NCI-H2227 (cell line): Measurements from ENCODE around the gene MAGEA4.

Experiments used
- DNase-seq: peaks from one replicate; lab custom pipeline; 2025; ENCODE audit not compliant: unreplicated experiment; lab: John Stamatoyannopoulos, UW

MAGEA4 gene

DNA sequence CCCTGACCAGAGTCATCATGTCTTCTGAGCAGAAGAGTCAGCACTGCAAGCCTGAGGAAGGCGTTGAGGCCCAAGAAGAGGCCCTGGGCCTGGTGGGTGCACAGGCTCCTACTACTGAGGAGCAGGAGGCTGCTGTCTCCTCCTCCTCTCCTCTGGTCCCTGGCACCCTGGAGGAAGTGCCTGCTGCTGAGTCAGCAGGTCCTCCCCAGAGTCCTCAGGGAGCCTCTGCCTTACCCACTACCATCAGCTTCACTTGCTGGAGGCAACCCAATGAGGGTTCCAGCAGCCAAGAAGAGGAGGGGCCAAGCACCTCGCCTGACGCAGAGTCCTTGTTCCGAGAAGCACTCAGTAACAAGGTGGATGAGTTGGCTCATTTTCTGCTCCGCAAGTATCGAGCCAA is 11.0 kb downstream of the MAGEA4 start:
- DNase-seq: no peak

DNA sequence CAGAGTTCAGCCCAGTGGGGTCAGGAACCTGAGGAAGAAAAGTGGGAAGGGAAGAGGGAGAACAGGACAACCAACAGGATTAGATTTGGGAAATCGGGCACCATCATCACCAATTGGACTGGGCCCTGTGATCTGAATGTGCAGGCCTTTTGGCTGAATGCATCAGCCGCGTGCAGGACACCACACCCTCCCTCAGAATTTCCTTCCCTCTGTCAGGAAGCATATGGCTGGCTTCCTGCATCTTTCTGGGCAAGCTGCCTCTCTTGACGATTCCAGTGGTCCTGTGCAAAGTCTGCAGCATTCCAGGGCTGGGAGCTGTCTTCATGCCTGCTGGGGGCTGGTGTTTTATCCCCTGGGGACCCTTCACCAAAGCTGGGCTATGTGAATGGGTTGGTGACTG is 16.4 kb downstream of the MAGEA4 start:
- no peak for DNase-seq

DNA sequence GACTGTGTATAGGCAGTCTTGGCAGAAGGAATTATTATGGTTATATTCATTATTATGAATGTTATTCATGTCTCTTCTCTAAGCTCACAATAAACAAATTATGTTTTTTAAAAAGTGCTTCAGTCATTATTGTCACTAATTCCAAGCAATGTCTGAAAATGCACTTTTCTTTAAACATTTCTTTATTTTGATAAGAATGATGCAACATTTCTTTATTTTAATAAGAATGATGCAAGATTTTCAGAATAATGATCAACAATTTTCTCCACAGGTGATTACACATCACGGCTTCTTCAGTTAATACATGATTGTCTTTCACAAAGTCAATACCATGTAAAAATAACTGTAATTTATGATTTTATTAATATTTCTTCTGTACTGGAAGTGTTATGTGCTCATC is 22.7 kb downstream of the MAGEA4 start:
- DNase-seq: no peak

GRCh38 chrX:151938172-151938571 is 25.5 kb downstream of the MAGEA4 start:
- no peak for DNase-seq

DNA sequence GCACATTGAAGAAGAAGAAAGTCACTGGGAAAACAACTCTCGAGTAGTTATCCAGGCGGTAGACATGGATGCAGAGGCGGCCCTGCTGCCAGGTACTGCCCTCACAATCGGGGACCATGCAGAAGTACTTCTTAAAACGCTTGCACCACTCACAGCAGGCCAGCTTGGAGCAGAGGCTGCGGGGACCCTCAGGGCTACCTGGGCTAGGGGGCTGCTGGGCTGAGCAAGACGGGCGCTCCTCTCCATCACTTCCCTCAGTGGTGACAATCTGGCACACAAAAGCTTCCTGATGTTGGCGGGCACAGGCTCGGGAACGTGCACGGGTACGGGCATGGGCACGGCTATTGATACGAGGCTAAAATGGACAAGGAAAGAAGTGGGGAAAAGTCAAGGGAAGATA is 42.0 kb downstream of the MAGEA4 start:
- no peak for DNase-seq

DNA sequence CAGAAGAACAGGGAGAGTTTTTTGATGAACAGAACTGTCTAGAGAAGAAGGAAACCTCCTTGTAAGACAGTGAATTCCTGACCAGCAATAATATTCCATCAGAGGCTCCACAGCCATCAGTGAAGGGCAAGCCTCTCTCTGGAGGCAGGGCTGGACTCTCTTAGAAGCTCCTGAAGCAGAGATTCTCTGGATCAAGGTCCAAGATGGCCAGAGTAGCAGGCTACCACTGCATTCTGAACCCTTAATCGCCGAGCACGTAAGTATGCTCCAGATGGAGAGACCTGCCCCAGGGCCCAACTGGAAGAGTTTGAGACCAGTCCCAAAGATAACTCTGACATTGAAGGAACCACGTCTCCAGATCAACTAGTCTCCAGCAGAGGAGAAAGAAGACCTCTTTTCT is 45.4 kb downstream of the MAGEA4 start:
- no peak for DNase-seq

GRCh38 chrX:151962034-151962433 is 49.3 kb downstream of the MAGEA4 start:
- DNase-seq: no peak

DNA sequence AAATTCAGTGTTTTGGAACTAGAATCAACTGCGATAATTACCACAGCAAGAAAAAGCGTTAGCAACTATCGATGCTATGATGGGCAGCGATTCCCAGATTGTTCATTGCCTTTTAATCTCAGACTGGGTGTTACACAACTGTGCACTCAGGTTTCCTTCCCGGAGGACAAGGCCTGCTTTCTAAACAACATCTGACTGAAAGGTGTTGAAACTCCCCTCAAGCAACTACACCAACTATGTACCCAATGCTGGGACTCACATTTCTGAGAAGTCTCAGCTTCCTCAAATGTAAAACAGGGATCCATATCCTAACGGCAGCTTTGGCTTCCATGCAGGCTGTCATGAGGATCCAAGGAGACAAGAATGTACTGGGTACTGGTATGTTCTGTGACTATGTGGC is 53.5 kb downstream of the MAGEA4 start:
- DNase-seq: no peak

GRCh38 chrX:151970027-151970426 is 57.3 kb downstream of the MAGEA4 start:
- no peak for DNase-seq

DNA sequence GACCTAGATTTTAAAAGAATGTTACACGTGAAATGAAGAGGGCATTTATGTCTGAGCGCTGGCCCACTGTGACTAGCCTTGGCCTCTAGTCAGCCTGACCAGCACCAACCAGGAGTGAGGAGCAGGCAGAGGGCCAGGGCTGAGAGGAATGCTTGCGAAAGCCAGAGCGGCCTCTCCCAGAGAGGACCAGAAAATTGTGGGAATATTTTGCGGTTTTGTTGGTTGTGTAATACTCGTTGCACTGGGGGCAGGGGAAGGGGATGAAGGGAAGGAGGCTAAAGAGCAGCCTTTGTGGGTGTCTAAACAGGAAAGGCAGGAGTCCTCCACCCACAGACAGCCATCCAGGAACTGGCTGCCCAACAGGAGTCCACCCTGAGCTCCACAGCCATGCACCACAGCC is 58.0 kb downstream of the MAGEA4 start:
- DNase-seq: no peak

- no peak for DNase-seq
These were observed 60.5 kb downstream of the MAGEA4 start for GRCh38 chrX:151973060-151973661.

DNA sequence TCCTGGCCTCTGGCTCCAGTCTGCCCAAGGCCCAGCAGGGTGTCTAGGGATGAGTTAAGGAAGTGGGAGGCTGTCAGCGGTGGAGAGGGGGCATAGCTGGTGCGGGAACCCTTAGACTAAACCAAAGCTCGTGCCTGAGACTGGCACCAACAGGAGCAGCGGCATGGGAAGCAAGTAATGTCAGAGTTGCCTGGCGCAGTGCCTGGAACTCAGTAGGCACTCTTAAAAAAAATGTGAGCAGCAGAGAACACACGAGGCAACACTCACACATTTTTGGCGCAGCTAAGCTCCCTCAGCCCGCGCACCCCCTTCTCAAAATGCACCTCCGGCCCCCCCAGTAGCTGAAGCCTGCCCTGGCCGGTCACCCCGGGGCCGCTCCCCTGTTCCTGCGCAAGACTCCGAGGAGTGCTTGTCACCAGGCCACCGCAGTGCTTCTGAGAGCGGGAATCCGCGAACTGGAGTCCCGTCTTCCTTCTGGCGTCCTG is 61.2 kb downstream of the MAGEA4 start:
- peak; percentile 13 for DNase-seq
